T-helper 1 cell treated with Interleukin-12 subunit alpha and Interleukin-12 subunit beta and Interleukin-4 antibody, amounts not matched to agents 30 μg/mL and 1 μg/mL, for 36 hours (primary cell): ENCODE measurements around the gene CA9.

Experiments used
- H3K27ac Mint-ChIP-seq: one replicate; pipeline ENCODE4 v1.8.0; 2021; ENCODE audit warnings: mild to moderate bottlenecking, mixed read lengths
- H3K27me3 Mint-ChIP-seq: one replicate; pipeline ENCODE4 v1.8.0; 2021; ENCODE audit warnings: low read depth, mixed read lengths
- H3K36me3 Mint-ChIP-seq: one replicate; pipeline ENCODE4 v1.8.0; 2021; ENCODE audit warnings: low read depth, mixed read lengths
- H3K4me1 Mint-ChIP-seq: one replicate; pipeline ENCODE4 v1.8.0; 2021; ENCODE audit warnings: low read depth, mixed read lengths
- H3K4me3 Mint-ChIP-seq: one replicate; pipeline ENCODE4 v1.8.0; 2021; ENCODE audit warnings: mild to moderate bottlenecking, moderate library complexity, mixed read lengths
- H3K9me3 Mint-ChIP-seq: one replicate; pipeline ENCODE4 v1.8.0; 2021; ENCODE audit warnings: mixed read lengths

The CA9 gene

GRCh38 chr9:35718721-35719511 lies 45.2 kb downstream of the CA9 start:
- Mint-ChIP-seq H3K9me3 (no peaks in the 10 kb centered on the region), H3K27me3 (no peaks in the 10 kb centered on the region), H3K4me3 (no peak overlapping the region), H3K4me1 (peaks cover 3% of the 10 kb centered on the region), H3K27ac (no peak overlapping the region), H3K36me3 (peaks cover 59% of the 10 kb centered on the region)

- no peaks in the 10 kb centered on the region for H3K9me3 Mint-ChIP-seq
- peaks cover 3% of the 10 kb centered on the region for H3K4me1 Mint-ChIP-seq
- peaks cover 57% of the 10 kb centered on the region for H3K36me3 Mint-ChIP-seq
- no peak overlapping the region for H3K4me3 Mint-ChIP-seq
- H3K27ac Mint-ChIP-seq: no peak overlapping the region
- H3K27me3 Mint-ChIP-seq: no peaks in the 10 kb centered on the region
These were observed 45.8 kb downstream of the CA9 start for GRCh38 chr9:35719546-35719945.

- peaks cover 44% of the 10 kb centered on the region for H3K36me3 Mint-ChIP-seq
- H3K9me3 Mint-ChIP-seq: no peaks in the 10 kb centered on the region
- no peak overlapping the region for H3K27ac Mint-ChIP-seq
- peaks cover 3% of the 10 kb centered on the region for H3K4me1 Mint-ChIP-seq
- H3K27me3 Mint-ChIP-seq: no peaks in the 10 kb centered on the region
- H3K4me3 Mint-ChIP-seq: no peak overlapping the region
These were observed 49.7 kb downstream of the CA9 start for GRCh38 chr9:35723426-35723825.

- Mint-ChIP-seq H3K9me3 (no peaks in the 10 kb centered on the region), H3K36me3 (peaks cover 43% of the 10 kb centered on the region), H3K4me3 (no peak overlapping the region), H3K27me3 (no peaks in the 10 kb centered on the region), H3K27ac (no peak overlapping the region), H3K4me1 (peaks cover 3% of the 10 kb centered on the region)
These were observed 50.2 kb downstream of the CA9 start for GRCh38 chr9:35723908-35724307.

GRCh38 chr9:35725362-35725761 lies 51.6 kb downstream of the CA9 start:
- Mint-ChIP-seq H3K9me3 (no peaks in the 10 kb centered on the region), H3K27me3 (no peaks in the 10 kb centered on the region), H3K36me3 (peaks cover 31% of the 10 kb centered on the region), H3K4me3 (no peak overlapping the region), H3K4me1 (peaks cover 3% of the 10 kb centered on the region), H3K27ac (no peak overlapping the region)

GRCh38 chr9:35726931-35727330 lies 53.2 kb downstream of the CA9 start:
- H3K4me1 Mint-ChIP-seq: peaks cover 8% of the 10 kb centered on the region
- peaks cover 25% of the 10 kb centered on the region for H3K36me3 Mint-ChIP-seq
- no peaks in the 10 kb centered on the region for H3K27me3 Mint-ChIP-seq
- H3K9me3 Mint-ChIP-seq: no peaks in the 10 kb centered on the region
- peak overlapping the region; percentile 72 for H3K4me3 Mint-ChIP-seq
- H3K27ac Mint-ChIP-seq: peak overlapping the region; percentile 83

- Mint-ChIP-seq H3K4me3 (no peak overlapping the region), H3K27ac (peak overlapping the region; percentile 83)
These were observed 53.9 kb downstream of the CA9 start for GRCh38 chr9:35727676-35728040.

GRCh38 chr9:35728041-35728971 lies 54.6 kb downstream of the CA9 start:
- Mint-ChIP-seq H3K27me3 (no peaks in the 10 kb centered on the region), H3K4me3 (no peak overlapping the region), H3K27ac (no peak overlapping the region), H3K9me3 (no peaks in the 10 kb centered on the region), H3K36me3 (peaks cover 20% of the 10 kb centered on the region), H3K4me1 (peaks cover 12% of the 10 kb centered on the region)

More at GRCh38 chr9:35727676-35728040, 53.9 kb downstream of the CA9 start:
- H3K4me1 Mint-ChIP-seq: peaks cover 6% of the 10 kb centered on the region
- H3K9me3 Mint-ChIP-seq: no peaks in the 10 kb centered on the region
- H3K27me3 Mint-ChIP-seq: no peaks in the 10 kb centered on the region
- H3K36me3 Mint-ChIP-seq: peaks cover 20% of the 10 kb centered on the region

- peaks cover 20% of the 10 kb centered on the region for H3K36me3 Mint-ChIP-seq
These were observed 55.4 kb downstream of the CA9 start for GRCh38 chr9:35729101-35729500.

GRCh38 chr9:35729700-35730485 lies 56.2 kb downstream of the CA9 start:
- peak overlapping the region; percentile 50 for H3K27ac Mint-ChIP-seq
- peaks cover 12% of the 10 kb centered on the region for H3K4me1 Mint-ChIP-seq
- no peak overlapping the region for H3K4me3 Mint-ChIP-seq
- H3K9me3 Mint-ChIP-seq: no peaks in the 10 kb centered on the region
- peaks cover 17% of the 10 kb centered on the region for H3K36me3 Mint-ChIP-seq
- H3K27me3 Mint-ChIP-seq: no peaks in the 10 kb centered on the region

More at GRCh38 chr9:35729101-35729500, 55.4 kb downstream of the CA9 start:
- Mint-ChIP-seq H3K4me3 (no peak overlapping the region), H3K9me3 (no peaks in the 10 kb centered on the region), H3K27ac (no peak overlapping the region), H3K4me1 (peaks cover 12% of the 10 kb centered on the region), H3K27me3 (no peaks in the 10 kb centered on the region)

- Mint-ChIP-seq H3K36me3 (peaks cover 21% of the 10 kb centered on the region), H3K27me3 (no peaks in the 10 kb centered on the region), H3K27ac (peak overlapping the region; percentile 50), H3K4me3 (no peak overlapping the region), H3K4me1 (peaks cover 15% of the 10 kb centered on the region), H3K9me3 (no peaks in the 10 kb centered on the region)
These were observed 56.7 kb downstream of the CA9 start for GRCh38 chr9:35730486-35730854.
